HepG2 (cell line): ENCODE measurements around the gene COQ9. TPM values are rescaled to one million over a fixed set of nuclear protein-coding genes. Genes with fewer than 3 reads are reported as not detected.

ENCODE experiments used
- BORCS8-MEF2B ChIP-seq: sonication (generic); formaldehyde crosslinking; IDR thresholded peaks from 2 replicates; pipeline ENCODE4 v1.8.0; 2022; ENCODE audit warnings: mild to moderate bottlenecking, missing genetic modification reagents
- CENPT ChIP-seq: sonication (generic); formaldehyde crosslinking; IDR thresholded peaks from 2 replicates; pipeline ENCODE4 v1.8.0; 2022; ENCODE audit warnings: low read depth, mild to moderate bottlenecking, moderate library complexity, missing genetic modification reagents
- CREM ChIP-seq, 2 experiments: sonication (generic) in 1 of 2; formaldehyde crosslinking in 1 of 2; IDR thresholded peaks; 2 replicates each; pipeline versions ENCODE4 v1.4.0 to v1.6.1; 2016 to 2020; ENCODE audit warnings: antibody characterized with exemption in 1 of 2, mild to moderate bottlenecking in 1 of 2, missing genetic modification reagents in 1 of 2
- HMG20A ChIP-seq: IDR thresholded peaks from 2 replicates; pipeline ENCODE4 v1.6.1; 2016; ENCODE audit warnings: borderline replicate concordance
- KDM6A ChIP-seq: IDR thresholded peaks from 2 replicates; pipeline ENCODE4 v1.6.1; 2016; ENCODE audit warnings: low read depth
- KLF12 ChIP-seq: sonication (generic); formaldehyde crosslinking; IDR thresholded peaks from 2 replicates; pipeline ENCODE4 v1.4.0; 2020; ENCODE audit warnings: missing genetic modification reagents, borderline replicate concordance
- MAFG ChIP-seq: sonication (generic); formaldehyde crosslinking; IDR thresholded peaks from 2 replicates; pipeline ENCODE4 v1.5.1; 2020; ENCODE audit warnings: mild to moderate bottlenecking, missing genetic modification reagents
- MAFK ChIP-seq, 2 experiments: IDR thresholded peaks in 1 of 2; conservative IDR thresholded peaks in 1 of 2; 2 replicates each; pipeline ENCODE4 v1.6.1; 2011; ENCODE audit warnings: improper control_type of control experiment in 2 of 2, low read length in 2 of 2
- NFYB ChIP-seq: sonication (generic); formaldehyde crosslinking; IDR thresholded peaks from 2 replicates; pipeline ENCODE4 v1.4.0; 2020; ENCODE audit warnings: missing genetic modification reagents
- SAFB2 ChIP-seq: sonication (generic); formaldehyde crosslinking; IDR thresholded peaks from 2 replicates; pipeline ENCODE4 v1.5.1; 2020; ENCODE audit warnings: missing genetic modification reagents, low read depth, mild to moderate bottlenecking, borderline replicate concordance
- SP4 ChIP-seq: sonication (generic); formaldehyde crosslinking; IDR thresholded peaks from 2 replicates; pipeline ENCODE4 v1.8.1; 2023; ENCODE audit warnings: mild to moderate bottlenecking, missing genetic modification reagents
- TFAP4 ChIP-seq: sonication (generic); IDR thresholded peaks from 2 replicates; pipeline ENCODE4 v1.6.1; 2016; ENCODE audit warnings: low read depth, borderline replicate concordance
- XBP1 ChIP-seq: sonication (generic); formaldehyde crosslinking; IDR thresholded peaks from 2 replicates; pipeline ENCODE4 v1.5.0; 2020; ENCODE audit warnings: missing genetic modification reagents
- ZNF329 ChIP-seq: sonication (generic); formaldehyde crosslinking; IDR thresholded peaks from 2 replicates; pipeline ENCODE4 v1.9.0; 2021; ENCODE audit warnings: low read depth, mild to moderate bottlenecking, missing genetic modification reagents
- ZNF605 ChIP-seq: sonication (generic); formaldehyde crosslinking; IDR thresholded peaks from 2 replicates; pipeline ENCODE4 v1.8.0; 2022; ENCODE audit warnings: mild to moderate bottlenecking, missing genetic modification reagents
- ZNF670 ChIP-seq: sonication (generic); formaldehyde crosslinking; IDR thresholded peaks from 2 replicates; pipeline ENCODE4 v1.8.0; 2022; ENCODE audit warnings: mild to moderate bottlenecking, missing genetic modification reagents, borderline replicate concordance
- ZSCAN21 ChIP-seq: sonication (generic); formaldehyde crosslinking; IDR thresholded peaks from 2 replicates; pipeline ENCODE4 v1.8.0; 2022; ENCODE audit warnings: mild to moderate bottlenecking, missing genetic modification reagents, moderate library complexity, borderline replicate concordance
- polyA plus RNA-seq, 8 experiments: library from polyadenylated mRNA; depleted of rRNA in 3 of 8; stranded (reverse) in 7 of 8; unstranded in 1 of 8; fragments of >200 nt; fragmentation: Illumina TruSeq in 4 of 8; extraction: Trizol in 4 of 8; gene quantifications; 2 replicates each; pipeline versions ENCODE4 v1.2.1 to v1.2.3, GENCODE V29; 2011 to 2016; ENCODE audit warnings: low read depth in 4 of 8, missing spikeins in 1 of 8, mixed read lengths in 1 of 8; ENCODE audit not compliant: insufficient read depth in 1 of 8
- total RNA-seq, 5 experiments: library from RNA; depleted of rRNA; stranded (reverse); fragments of >200 nt; fragmentation: Illumina TruSeq; extraction: Trizol; gene quantifications; 2 replicates each; pipeline ENCODE4 v1.2.3, GENCODE V29; 2016; ENCODE audit warnings: low read depth in 1 of 5
- TF ChIP-seq, protein P1 (sequence below): sonication (generic); formaldehyde crosslinking; IDR thresholded peaks from 2 replicates; pipeline ENCODE4 v1.4.0; 2020; ENCODE audit warnings: missing genetic modification reagents
- TF ChIP-seq, protein P2 (sequence below): IDR thresholded peaks from 2 replicates; pipeline ENCODE4 v1.6.1; 2012; ENCODE audit warnings: low read depth, low read length, improper control_type of control experiment
- TF ChIP-seq, protein P3 (sequence below): sonication (generic); formaldehyde crosslinking; conservative IDR thresholded peaks from 2 replicates; pipeline ENCODE4 v1.5.0; 2020; ENCODE audit warnings: missing genetic modification reagents

The COQ9 gene
- total and polyA plus RNA-seq, 2 of the 13 experiments (the other 11 are each of a cell fraction or from before 2014, with no cell fraction given), result 57.5 to 108 TPM

DNA sequence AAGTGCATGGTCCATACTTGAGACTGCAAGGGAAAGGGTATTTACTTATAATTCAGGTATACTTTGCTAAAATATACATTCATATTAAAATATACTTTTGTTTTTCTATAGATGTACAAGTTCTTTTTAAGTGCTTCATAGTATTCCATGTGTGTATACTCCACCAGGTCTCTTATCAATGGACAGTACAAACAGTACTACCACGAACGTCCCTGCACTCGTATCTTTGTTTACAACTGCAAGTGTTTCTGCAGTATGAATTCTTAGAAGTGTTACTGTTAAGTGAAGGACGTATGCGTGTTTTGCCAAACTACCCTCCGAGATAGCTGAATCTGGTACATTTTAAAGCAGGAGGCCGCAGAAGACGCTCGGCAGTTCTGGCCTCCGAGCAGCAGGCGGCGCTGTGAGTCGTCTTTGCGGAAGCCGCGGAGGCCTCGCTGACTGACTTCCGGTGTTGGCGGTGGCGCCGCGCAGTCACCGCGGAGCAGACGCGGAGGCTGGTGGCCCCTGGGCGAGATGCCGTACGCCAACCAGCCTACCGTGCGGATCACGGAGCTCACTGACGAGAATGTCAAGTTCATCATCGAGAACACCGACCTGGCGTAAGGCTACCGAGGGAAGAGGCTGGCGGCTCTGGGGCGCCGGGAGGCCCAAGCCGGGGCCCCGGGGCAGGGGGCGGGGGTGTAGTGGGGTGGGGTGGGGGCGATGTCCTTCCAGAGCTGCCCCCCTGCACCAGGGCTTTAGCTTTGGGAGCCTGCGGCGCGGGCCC lies 15.1 kb downstream of the COQ9 start, which contains the start of gene POLR2C (continued):
- TF ChIP-seq ZNF670 (peak; percentile 80; the same call in 1 of the 2 replicates), NFYB (no peak), CENPT (CRISPR knock-in tag) (peak; percentile 84; the same call in 1 of the 2 replicates), ZNF329 (CRISPR knock-in tag) (peak; percentile 72; the same call in 1 of the 2 replicates), KLF12 (peak; percentile 85; the same call in 1 of the 2 replicates), BORCS8-MEF2B (CRISPR knock-in tag) (peak; percentile 34; the same call in 1 of the 2 replicates), CREM (IDR thresholded peaks at IDR 0.05) (peak; percentile 65), CREM (CRISPR knock-in tag; IDR thresholded peaks at IDR 0.05) (no peak), KDM6A (CRISPR knock-in tag) (no peak), ZSCAN21 (CRISPR knock-in tag) (peak; percentile 97), XBP1 (CRISPR knock-in tag) (0 out of 2 replicates have a peak, but pooled peaks have one; percentile 14), TFAP4 (no peak), MAFG (no peak), SP4 (CRISPR knock-in tag) (peak; percentile 78), MAFK (conservative IDR thresholded peaks at IDR 0.05 in 1 of 2, IDR thresholded peaks at IDR 0.05 in 1 of 2; ENCODE audit: low read length in 2 of 2) (no peak), ZNF605 (CRISPR knock-in tag) (peak; percentile 80), SAFB2 (CRISPR knock-in tag) (peak; percentile 95), HMG20A (CRISPR knock-in tag) (peak; percentile 26; the same call in 1 of the 2 replicates)
- TF ChIP-seq, protein P1, sequence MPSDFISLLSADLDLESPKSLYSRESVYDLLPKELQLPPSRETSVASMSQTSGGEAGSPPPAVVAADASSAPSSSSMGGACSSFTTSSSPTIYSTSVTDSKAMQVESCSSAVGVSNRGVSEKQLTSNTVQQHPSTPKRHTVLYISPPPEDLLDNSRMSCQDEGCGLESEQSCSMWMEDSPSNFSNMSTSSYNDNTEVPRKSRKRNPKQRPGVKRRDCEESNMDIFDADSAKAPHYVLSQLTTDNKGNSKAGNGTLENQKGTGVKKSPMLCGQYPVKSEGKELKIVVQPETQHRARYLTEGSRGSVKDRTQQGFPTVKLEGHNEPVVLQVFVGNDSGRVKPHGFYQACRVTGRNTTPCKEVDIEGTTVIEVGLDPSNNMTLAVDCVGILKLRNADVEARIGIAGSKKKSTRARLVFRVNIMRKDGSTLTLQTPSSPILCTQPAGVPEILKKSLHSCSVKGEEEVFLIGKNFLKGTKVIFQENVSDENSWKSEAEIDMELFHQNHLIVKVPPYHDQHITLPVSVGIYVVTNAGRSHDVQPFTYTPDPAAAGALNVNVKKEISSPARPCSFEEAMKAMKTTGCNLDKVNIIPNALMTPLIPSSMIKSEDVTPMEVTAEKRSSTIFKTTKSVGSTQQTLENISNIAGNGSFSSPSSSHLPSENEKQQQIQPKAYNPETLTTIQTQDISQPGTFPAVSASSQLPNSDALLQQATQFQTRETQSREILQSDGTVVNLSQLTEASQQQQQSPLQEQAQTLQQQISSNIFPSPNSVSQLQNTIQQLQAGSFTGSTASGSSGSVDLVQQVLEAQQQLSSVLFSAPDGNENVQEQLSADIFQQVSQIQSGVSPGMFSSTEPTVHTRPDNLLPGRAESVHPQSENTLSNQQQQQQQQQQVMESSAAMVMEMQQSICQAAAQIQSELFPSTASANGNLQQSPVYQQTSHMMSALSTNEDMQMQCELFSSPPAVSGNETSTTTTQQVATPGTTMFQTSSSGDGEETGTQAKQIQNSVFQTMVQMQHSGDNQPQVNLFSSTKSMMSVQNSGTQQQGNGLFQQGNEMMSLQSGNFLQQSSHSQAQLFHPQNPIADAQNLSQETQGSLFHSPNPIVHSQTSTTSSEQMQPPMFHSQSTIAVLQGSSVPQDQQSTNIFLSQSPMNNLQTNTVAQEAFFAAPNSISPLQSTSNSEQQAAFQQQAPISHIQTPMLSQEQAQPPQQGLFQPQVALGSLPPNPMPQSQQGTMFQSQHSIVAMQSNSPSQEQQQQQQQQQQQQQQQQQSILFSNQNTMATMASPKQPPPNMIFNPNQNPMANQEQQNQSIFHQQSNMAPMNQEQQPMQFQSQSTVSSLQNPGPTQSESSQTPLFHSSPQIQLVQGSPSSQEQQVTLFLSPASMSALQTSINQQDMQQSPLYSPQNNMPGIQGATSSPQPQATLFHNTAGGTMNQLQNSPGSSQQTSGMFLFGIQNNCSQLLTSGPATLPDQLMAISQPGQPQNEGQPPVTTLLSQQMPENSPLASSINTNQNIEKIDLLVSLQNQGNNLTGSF, result peak; percentile 89
- TF ChIP-seq, protein P2, sequence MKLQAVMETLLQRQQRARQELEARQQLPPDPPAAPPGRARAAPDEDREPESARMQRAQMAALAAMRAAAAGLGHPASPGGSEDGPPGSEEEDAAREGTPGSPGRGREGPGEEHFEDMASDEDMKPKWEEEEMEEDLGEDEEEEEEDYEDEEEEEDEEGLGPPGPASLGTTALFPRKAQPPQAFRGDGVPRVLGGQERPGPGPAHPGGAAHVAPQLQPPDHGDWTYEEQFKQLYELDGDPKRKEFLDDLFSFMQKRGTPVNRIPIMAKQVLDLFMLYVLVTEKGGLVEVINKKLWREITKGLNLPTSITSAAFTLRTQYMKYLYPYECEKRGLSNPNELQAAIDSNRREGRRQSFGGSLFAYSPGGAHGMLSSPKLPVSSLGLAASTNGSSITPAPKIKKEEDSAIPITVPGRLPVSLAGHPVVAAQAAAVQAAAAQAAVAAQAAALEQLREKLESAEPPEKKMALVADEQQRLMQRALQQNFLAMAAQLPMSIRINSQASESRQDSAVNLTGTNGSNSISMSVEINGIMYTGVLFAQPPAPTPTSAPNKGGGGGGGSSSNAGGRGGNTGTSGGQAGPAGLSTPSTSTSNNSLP, result no peak
- TF ChIP-seq, protein P3, sequence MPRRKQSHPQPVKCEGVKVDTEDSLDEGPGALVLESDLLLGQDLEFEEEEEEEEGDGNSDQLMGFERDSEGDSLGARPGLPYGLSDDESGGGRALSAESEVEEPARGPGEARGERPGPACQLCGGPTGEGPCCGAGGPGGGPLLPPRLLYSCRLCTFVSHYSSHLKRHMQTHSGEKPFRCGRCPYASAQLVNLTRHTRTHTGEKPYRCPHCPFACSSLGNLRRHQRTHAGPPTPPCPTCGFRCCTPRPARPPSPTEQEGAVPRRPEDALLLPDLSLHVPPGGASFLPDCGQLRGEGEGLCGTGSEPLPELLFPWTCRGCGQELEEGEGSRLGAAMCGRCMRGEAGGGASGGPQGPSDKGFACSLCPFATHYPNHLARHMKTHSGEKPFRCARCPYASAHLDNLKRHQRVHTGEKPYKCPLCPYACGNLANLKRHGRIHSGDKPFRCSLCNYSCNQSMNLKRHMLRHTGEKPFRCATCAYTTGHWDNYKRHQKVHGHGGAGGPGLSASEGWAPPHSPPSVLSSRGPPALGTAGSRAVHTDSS (CRISPR knock-in tag), result no peak; the same call in 1 of the 2 replicates
